Gastrocnemius medialis (tissue), 4 donors: ENCODE results near the gene TSSC4. TPM values are rescaled to one million over a fixed set of nuclear protein-coding genes. Genes with fewer than 3 reads are reported as not detected.

ENCODE experiments used
- ATAC-seq, 2 donors: fragments of 150-250 bp; one replicate each; pipeline ENCODE4 v1.9.1; 2016
- DNase-seq, 2 donors: peaks; one replicate each; pipeline ENCODE4 v3.0.0-alpha.2; 2019
- H3K27ac ChIP-seq, 4 donors: fragments of 200-600 bp; sonication (generic); 1 replicate in 1 of 4; 2 replicates in 3 of 4; pipeline ENCODE4 v1.5.1; 2016 to 2018; ENCODE audit warnings: mild to moderate bottlenecking in 2 of 4, moderate library complexity in 1 of 4
- H3K27me3 ChIP-seq, 3 donors: fragments of 200-600 bp; sonication (generic) in 2 of 3; 1 replicate in 1 of 3; 2 replicates in 2 of 3; pipeline versions ENCODE4 v1.5.1 to v1.6.0; 2016 to 2019; ENCODE audit warnings: mild to moderate bottlenecking in 1 of 3, moderate library complexity in 1 of 3
- H3K36me3 ChIP-seq, 2 donors: fragments of 200-600 bp; sonication (generic) in 1 of 2; one replicate each; pipeline ENCODE4 v1.5.1; 2017 to 2018
- H3K4me1 ChIP-seq, 2 donors: fragments of 200-600 bp; sonication (generic) in 1 of 2; one replicate each; pipeline ENCODE4 v1.5.1; 2016 to 2017; ENCODE audit warnings: mild to moderate bottlenecking in 2 of 2
- H3K4me3 ChIP-seq, 4 donors: fragments of 200-600 bp; sonication (generic) in 3 of 4; 1 replicate in 1 of 4; 2 replicates in 3 of 4; pipeline ENCODE4 v1.5.1; 2016 to 2019; ENCODE audit warnings: mild to moderate bottlenecking in 2 of 4
- H3K9me3 ChIP-seq, 3 donors: fragments of 200-600 bp; sonication (generic) in 2 of 3; 1 replicate in 1 of 3; 2 replicates in 2 of 3; pipeline ENCODE4 v1.5.1; 2016 to 2019
- POLR2A ChIP-seq, 2 donors: fragments of 450-650 bp; IDR thresholded peaks; one replicate each; pipeline ENCODE4 v1.6.1; 2017; ENCODE audit warnings: antibody characterized with exemption in 2 of 2, mild to moderate bottlenecking in 2 of 2, moderate library complexity in 2 of 2
- in situ Hi-C, 4 donors: fragments of 200-750 bp; cut with MboI; loops; one replicate each; pipeline versions ENCODE4 v1.15.0 to v1.8.0; 2017; ENCODE audit warnings: low sequenced_read_pairs in 4 of 4
- intact Hi-C: fragments of 100-400 bp; cut with DNase I; formaldehyde crosslinking; loops from one replicate; pipeline ENCODE4 v1.15.1; 2023; ENCODE audit warnings: low total_unique reads
- total RNA-seq, 4 donors: library from RNA; depleted of rRNA; stranded (reverse); fragments of >200 nt; gene quantifications; one replicate each; pipeline versions ENCODE4 v1.1.0 to v1.2.3, GENCODE V29; 2016
- TF ChIP-seq, protein P1 (sequence below), 5 experiments: fragments of 450-650 bp in 3 of 5; fragments of 200-600 bp in 2 of 5; sonication (generic) in 2 of 5; IDR thresholded peaks in 4 of 5; conservative IDR thresholded peaks in 1 of 5; 1 replicate in 4 of 5; 2 replicates in 1 of 5; pipeline ENCODE4 v1.5.1; 2016 to 2019; ENCODE audit warnings: antibody characterized with exemption in 5 of 5, mild to moderate bottlenecking in 3 of 5, moderate library complexity in 3 of 5

TSSC4 gene
- total RNA-seq, 4 donors from 2014 or later, result 53.4 to 92.5 (median 76.8) TPM

DNA sequence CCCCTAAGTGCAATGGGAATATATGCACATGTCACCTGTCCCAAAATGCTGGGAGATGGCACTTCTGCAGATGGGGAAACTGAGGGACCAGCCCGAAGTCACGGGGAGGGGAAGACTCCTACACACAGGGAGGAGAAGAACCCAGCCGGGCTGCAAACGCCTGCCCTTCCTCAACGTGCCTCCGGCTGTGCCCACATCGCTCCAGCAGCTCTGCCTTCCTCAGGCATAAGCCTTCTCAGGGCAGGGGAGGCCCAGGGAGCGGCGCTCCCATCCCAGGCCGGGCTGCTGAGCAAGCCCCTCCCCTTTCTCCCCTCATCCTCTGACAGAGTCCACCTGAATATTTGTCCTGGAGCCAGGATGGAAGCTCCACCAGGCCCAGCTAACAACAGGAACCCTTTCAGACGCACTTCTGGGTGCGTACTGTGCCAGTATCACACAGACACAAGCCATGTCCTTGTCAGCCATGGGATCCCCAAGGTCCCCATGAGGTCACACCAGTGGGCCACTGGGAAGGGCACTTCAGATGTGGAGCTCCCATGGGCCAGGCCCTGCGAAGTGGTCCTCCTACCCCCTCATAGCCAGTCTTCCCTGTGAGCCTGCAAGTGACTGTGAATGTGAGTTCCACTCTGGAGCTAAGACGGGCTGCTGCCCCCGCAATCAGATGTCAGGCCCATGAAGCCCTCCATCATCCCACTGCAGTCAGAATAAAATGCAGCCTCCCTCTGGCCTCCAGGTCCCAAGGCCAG lies 25.9 kb upstream of the TSSC4 start:
- Histone ChIP-seq H3K27ac (no peak overlapping the region), H3K4me3 (no peak overlapping the region)
- in situ Hi-C loops, result no loop called here

DNA sequence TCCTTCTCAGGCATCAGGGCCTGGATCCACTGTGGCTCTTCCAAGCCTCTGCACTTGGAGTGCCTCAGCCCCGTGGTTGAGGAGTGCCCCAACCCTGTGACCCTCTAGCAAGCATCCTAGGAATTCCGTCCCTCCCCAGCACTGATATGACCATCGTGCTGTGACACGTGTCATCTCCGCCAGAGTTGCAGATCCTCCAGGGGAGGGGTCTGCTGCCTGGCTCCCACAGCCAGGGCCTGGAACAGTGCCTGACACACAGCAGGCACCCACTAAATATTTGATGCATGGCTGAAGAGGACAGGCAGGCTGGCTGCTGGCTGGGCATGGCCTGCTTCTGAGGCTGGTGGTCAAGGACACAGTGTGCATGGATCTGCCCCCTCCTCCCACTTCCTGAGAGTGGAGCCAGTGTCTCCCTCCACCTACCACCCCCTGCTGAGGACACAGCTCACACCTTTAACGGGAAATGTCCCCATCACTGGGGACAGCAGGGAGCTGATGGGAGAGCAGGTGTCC lies 25.2 kb upstream of the TSSC4 start:
- intact Hi-C loops, result loop anchor here (5.0 kb wide), 3 partner anchors 42 to 68 kb away; no protein-coding TSS in a partner anchor
- DNase-seq (no peak), ATAC-seq (no peak)
- Histone ChIP-seq H3K4me1 (peaks cover 23 to 24% of the 10 kb centered on the region in 2 donors), H3K4me3 (no peak overlapping the region), H3K27me3 (no peaks in the 10 kb centered on the region), H3K27ac (no peak overlapping the region), H3K36me3 (no peaks in the 10 kb centered on the region), H3K9me3 (no peaks in the 10 kb centered on the region)
- TF ChIP-seq POLR2A (IDR thresholded peaks at IDR 0.05), result no peak
- TF ChIP-seq, protein P1, sequence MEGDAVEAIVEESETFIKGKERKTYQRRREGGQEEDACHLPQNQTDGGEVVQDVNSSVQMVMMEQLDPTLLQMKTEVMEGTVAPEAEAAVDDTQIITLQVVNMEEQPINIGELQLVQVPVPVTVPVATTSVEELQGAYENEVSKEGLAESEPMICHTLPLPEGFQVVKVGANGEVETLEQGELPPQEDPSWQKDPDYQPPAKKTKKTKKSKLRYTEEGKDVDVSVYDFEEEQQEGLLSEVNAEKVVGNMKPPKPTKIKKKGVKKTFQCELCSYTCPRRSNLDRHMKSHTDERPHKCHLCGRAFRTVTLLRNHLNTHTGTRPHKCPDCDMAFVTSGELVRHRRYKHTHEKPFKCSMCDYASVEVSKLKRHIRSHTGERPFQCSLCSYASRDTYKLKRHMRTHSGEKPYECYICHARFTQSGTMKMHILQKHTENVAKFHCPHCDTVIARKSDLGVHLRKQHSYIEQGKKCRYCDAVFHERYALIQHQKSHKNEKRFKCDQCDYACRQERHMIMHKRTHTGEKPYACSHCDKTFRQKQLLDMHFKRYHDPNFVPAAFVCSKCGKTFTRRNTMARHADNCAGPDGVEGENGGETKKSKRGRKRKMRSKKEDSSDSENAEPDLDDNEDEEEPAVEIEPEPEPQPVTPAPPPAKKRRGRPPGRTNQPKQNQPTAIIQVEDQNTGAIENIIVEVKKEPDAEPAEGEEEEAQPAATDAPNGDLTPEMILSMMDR (IDR thresholded peaks at IDR 0.05 in 4 of 5, conservative IDR thresholded peaks at IDR 0.05 in 1 of 5), result no peak
- in situ Hi-C loops, result no loop called here

More for the DNA sequence above, 25.9 kb upstream of the TSSC4 start:
- TF ChIP-seq, protein P1 (IDR thresholded peaks at IDR 0.05 in 4 of 5, conservative IDR thresholded peaks at IDR 0.05 in 1 of 5), result no peak
- TF ChIP-seq POLR2A (IDR thresholded peaks at IDR 0.05), result no peak
- H3K36me3 ChIP-seq, result no peaks in the 10 kb centered on the region
- no peaks in the 10 kb centered on the region for H3K9me3 ChIP-seq
- DNase-seq (no peak), ATAC-seq (no peak)
- no peaks in the 10 kb centered on the region for H3K27me3 ChIP-seq
- H3K4me1 ChIP-seq, result peaks cover 16% of the 10 kb centered on the region in 2 donors
- intact Hi-C loops, result loop anchor here (5.0 kb wide), 3 partner anchors 43 to 67 kb away; no protein-coding TSS in a partner anchor

DNA sequence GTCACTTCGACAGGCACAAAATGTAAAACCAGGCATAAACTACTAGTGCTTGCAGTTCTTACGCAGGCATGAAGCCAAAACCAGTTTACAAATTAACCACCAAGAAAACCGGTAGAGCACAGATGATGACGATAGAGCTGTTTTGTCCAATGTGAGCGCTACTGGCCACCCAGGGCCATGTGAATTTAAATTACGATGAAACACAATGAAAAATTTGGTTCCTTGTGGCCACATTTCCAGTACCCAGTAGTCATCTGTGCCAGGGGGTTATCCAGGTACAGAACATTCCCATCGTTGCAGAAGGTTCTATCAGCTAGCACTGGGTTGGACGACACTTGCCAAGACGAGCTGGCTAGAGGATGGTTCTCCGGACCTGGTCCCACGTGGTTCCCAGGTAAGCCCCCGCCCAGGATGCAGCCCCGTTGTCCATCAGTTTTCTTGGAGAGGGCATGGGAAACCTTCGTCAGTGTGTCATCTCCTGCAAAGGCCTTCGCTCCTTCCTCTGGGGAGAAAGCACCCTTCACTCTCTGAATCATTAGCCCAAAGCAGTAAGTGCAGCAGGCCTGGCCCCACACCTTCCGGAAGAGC lies 24.5 kb upstream of the TSSC4 start:
- TF ChIP-seq, protein P1 (IDR thresholded peaks at IDR 0.05 in 4 of 5, conservative IDR thresholded peaks at IDR 0.05 in 1 of 5), result no peak
- TF ChIP-seq POLR2A (IDR thresholded peaks at IDR 0.05), result no peak
- Histone ChIP-seq H3K36me3 (no peaks in the 10 kb centered on the region), H3K27me3 (no peaks in the 10 kb centered on the region), H3K4me1 (peaks cover 29 to 30% of the 10 kb centered on the region in 2 donors), H3K4me3 (no peak overlapping the region), H3K27ac (no peak overlapping the region), H3K9me3 (no peaks in the 10 kb centered on the region)
- intact Hi-C loops, result loop anchor here (5.0 kb wide), 3 partner anchors 41 to 69 kb away; no protein-coding TSS in a partner anchor
- ATAC-seq, result no peak
- in situ Hi-C loops, result no loop called here
- no peak for DNase-seq

DNA sequence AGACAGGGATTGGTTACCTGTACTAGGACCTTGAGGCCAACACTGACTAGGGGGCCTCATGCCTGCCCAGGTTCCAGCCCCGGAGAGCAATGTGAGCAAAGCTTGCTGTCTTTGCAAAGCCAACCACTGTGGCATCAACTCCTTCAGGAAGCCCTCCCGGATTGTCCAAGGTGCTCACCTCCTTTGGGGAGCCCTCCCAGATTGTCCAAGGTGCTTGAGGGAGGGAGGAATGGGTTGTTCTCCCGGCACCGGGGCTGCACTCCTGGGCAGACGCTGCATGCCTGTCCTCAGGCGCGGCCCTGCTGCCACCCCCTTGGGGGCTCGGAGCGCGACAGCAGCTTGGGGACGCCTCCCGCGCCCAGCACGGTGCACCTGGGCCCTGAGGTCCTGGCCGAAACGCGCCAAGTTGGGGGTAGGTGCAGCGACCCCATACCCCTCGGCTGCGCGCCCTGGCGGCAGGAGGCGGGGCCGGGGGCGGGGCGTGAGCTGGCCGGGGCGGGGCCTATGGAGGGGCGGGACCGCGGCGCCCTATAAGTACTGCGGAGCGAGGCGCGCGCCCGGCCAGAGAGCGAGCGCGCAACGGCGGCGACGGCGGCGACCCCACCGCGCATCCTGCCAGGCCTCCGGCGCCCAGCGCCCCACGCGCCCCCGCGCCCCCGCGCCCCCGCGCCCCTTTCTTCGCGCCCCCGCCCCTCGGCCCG lies 23.6 kb upstream of the TSSC4 start, which contains the start of gene CD81:
Gene CD81, plus strand, starts transcription at position 560 of the 701 bp plus-strand sequence. CDS start 240 bp downstream, outside the sequence.
- intact Hi-C loops, result loop anchor here (5.0 kb wide), 3 partner anchors 40 to 70 kb away; no protein-coding TSS in a partner anchor
- TF ChIP-seq, protein P1 (IDR thresholded peaks at IDR 0.05 in 4 of 5, conservative IDR thresholded peaks at IDR 0.05 in 1 of 5), result peak in 1 of 5 experiments; percentile 11
- TF ChIP-seq POLR2A (IDR thresholded peaks at IDR 0.05), result peak; percentile 35 to 56
- Histone ChIP-seq H3K4me1 (peaks cover 30 to 37% of the 10 kb centered on the region in 2 donors), H3K4me3 (peak within 1 kb of the TSS; percentile 73 to 98 (median 92)), H3K36me3 (no peaks in the 10 kb centered on the region), H3K27me3 (no peaks in the 10 kb centered on the region), H3K27ac (peak within 1 kb of the TSS; percentile 89 to 95 (median 91)), H3K9me3 (no peaks in the 10 kb centered on the region)
- no peak for DNase-seq
- in situ Hi-C loops, result no loop called here
- peak; percentile 73 to 77 for ATAC-seq
